HepG2 (cell line): ENCODE results near the gene CSMD2.

Experiments used
- GABPA ChIP-seq, 2 experiments: IDR thresholded peaks; 2 replicates each; pipeline ENCODE4 v1.6.1; 2011 to 2016; ENCODE audit warnings: low read depth in 2 of 2, low read length in 1 of 2, missing biosample characterization in 1 of 2, missing genetic modification characterization in 1 of 2
- MAFK ChIP-seq, 2 experiments: IDR thresholded peaks in 1 of 2; conservative IDR thresholded peaks in 1 of 2; 2 replicates each; pipeline ENCODE4 v1.6.1; 2011; ENCODE audit warnings: improper control_type of control experiment in 2 of 2, low read length in 2 of 2
- MYC ChIP-seq: sonication (generic); formaldehyde crosslinking; IDR thresholded peaks from 2 replicates; pipeline ENCODE4 v1.9.0; 2021; ENCODE audit warnings: missing genetic modification reagents, borderline replicate concordance
- RFX5 ChIP-seq: IDR thresholded peaks from 2 replicates; pipeline ENCODE4 v1.6.1; 2011; ENCODE audit warnings: low read depth, low read length, improper control_type of control experiment
- SP2 ChIP-seq: sonication (generic); formaldehyde crosslinking; IDR thresholded peaks from 2 replicates; pipeline ENCODE4 v1.5.1; 2020; ENCODE audit warnings: mild to moderate bottlenecking, missing genetic modification reagents
- ZBTB7A ChIP-seq: sonication (generic); formaldehyde crosslinking; IDR thresholded peaks from 2 replicates; pipeline ENCODE4 v1.8.0; 2022; ENCODE audit warnings: mild to moderate bottlenecking, missing genetic modification reagents
- ZFYVE20 ChIP-seq: sonication (generic); formaldehyde crosslinking; IDR thresholded peaks from 2 replicates; pipeline ENCODE4 v1.8.0; 2023; ENCODE audit warnings: low read depth, mild to moderate bottlenecking, moderate library complexity, missing genetic modification reagents, borderline replicate concordance
- ZNF24 ChIP-seq: fragments of 450-650 bp; IDR thresholded peaks from 2 replicates; pipeline ENCODE4 v1.6.1; 2017; ENCODE audit warnings: antibody characterized with exemption, mild to moderate bottlenecking
- ZNF343 ChIP-seq: sonication (generic); formaldehyde crosslinking; IDR thresholded peaks from 2 replicates; pipeline ENCODE4 v1.4.0; 2020; ENCODE audit warnings: mild to moderate bottlenecking, missing genetic modification reagents
- ZSCAN20 ChIP-seq: sonication (generic); formaldehyde crosslinking; IDR thresholded peaks from 2 replicates; pipeline ENCODE4 v1.4.0; 2020; ENCODE audit warnings: missing genetic modification reagents, mild to moderate bottlenecking, borderline replicate concordance
- TF ChIP-seq, protein P1 (sequence below): sonication (generic); formaldehyde crosslinking; IDR thresholded peaks from 2 replicates; pipeline ENCODE4 v1.5.1; 2020; ENCODE audit warnings: missing genetic modification reagents, mild to moderate bottlenecking, borderline replicate concordance
- TF ChIP-seq, protein P2 (sequence below): sonication (generic); formaldehyde crosslinking; IDR thresholded peaks from 2 replicates; pipeline ENCODE4 v1.5.0; 2020; ENCODE audit warnings: mild to moderate bottlenecking, missing genetic modification reagents, moderate library complexity

DNA sequence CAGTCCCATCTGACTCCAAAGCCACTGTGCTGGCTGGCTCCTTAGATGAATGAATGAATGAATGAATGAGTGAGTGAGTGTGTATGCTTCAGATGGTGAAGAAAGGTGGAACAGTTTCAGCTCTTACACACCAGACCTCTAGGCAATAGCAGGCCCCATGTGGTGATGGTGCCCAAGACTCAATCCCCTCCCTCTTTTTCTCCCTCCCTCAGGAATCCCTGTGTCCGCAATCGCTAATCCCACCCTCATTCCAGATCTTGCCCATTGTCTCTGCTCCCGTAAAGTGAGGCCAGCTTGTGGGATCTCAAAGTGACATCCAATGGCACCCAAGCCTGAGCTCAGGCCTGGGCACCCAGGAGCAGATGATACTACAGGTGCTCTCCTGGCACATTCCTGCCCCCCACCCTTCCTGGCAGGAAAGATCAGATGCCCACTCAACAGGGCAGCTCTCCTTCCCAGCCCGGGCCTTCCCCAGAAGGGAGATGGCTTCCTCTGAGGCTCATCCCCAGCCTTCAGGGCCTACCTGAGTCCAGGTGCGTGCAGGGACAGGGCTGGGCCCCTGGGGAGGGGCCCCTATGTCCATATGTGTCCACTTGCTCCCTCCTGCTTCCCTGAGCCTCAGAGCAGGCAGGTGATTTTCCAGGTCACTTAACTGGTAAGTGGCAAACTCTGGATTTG, 194.7 kb downstream of the CSMD2 start:
- TF ChIP-seq GABPA (IDR thresholded peaks at IDR 0.05; ENCODE audit: low read depth, low read length), result no peak
- TF ChIP-seq GABPA (CRISPR knock-in tag; IDR thresholded peaks at IDR 0.05; ENCODE audit: low read depth), result no peak
- TF ChIP-seq SP2, result no peak
- no peak for TF ChIP-seq ZFYVE20
- no peak for TF ChIP-seq ZSCAN20 (CRISPR knock-in tag)
- no peak for TF ChIP-seq ZNF24
- TF ChIP-seq ZNF343 (CRISPR knock-in tag), result no peak
- TF ChIP-seq, protein P1, sequence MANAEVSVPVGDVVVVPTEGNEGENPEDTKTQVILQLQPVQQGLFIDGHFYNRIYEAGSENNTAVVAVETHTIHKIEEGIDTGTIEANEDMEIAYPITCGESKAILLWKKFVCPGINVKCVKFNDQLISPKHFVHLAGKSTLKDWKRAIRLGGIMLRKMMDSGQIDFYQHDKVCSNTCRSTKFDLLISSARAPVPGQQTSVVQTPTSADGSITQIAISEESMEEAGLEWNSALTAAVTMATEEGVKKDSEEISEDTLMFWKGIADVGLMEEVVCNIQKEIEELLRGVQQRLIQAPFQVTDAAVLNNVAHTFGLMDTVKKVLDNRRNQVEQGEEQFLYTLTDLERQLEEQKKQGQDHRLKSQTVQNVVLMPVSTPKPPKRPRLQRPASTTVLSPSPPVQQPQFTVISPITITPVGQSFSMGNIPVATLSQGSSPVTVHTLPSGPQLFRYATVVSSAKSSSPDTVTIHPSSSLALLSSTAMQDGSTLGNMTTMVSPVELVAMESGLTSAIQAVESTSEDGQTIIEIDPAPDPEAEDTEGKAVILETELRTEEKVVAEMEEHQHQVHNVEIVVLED (CRISPR knock-in tag), result no peak
- TF ChIP-seq RFX5, result no peak
- TF ChIP-seq, protein P2, sequence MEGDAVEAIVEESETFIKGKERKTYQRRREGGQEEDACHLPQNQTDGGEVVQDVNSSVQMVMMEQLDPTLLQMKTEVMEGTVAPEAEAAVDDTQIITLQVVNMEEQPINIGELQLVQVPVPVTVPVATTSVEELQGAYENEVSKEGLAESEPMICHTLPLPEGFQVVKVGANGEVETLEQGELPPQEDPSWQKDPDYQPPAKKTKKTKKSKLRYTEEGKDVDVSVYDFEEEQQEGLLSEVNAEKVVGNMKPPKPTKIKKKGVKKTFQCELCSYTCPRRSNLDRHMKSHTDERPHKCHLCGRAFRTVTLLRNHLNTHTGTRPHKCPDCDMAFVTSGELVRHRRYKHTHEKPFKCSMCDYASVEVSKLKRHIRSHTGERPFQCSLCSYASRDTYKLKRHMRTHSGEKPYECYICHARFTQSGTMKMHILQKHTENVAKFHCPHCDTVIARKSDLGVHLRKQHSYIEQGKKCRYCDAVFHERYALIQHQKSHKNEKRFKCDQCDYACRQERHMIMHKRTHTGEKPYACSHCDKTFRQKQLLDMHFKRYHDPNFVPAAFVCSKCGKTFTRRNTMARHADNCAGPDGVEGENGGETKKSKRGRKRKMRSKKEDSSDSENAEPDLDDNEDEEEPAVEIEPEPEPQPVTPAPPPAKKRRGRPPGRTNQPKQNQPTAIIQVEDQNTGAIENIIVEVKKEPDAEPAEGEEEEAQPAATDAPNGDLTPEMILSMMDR (CRISPR knock-in tag), result no peak
- TF ChIP-seq MAFK (conservative IDR thresholded peaks at IDR 0.05 in 1 of 2, IDR thresholded peaks at IDR 0.05 in 1 of 2; ENCODE audit: low read length in 2 of 2), result no peak
- TF ChIP-seq ZBTB7A (CRISPR knock-in tag), result no peak
- no peak for TF ChIP-seq MYC (CRISPR knock-in tag)
